Thyroid gland (tissue), 4 donors: ENCODE measurements around the gene PSME4. TPM values are rescaled to one million over a fixed set of nuclear protein-coding genes. Genes with fewer than 3 reads are reported as not detected.
"Not testable (repeated sequence)": the region's sequence is repeated elsewhere in the genome, so short reads cannot be mapped to it uniquely, and the experiment has no call there.

Experiments used
- DNase-seq, 2 donors: peaks; one replicate each; pipeline ENCODE4 v3.0.0-alpha.2; 2019
- H3K27ac ChIP-seq, 3 donors: fragments of 200-600 bp; sonication (generic); 1 replicate in 2 of 3; 2 replicates in 1 of 3; pipeline ENCODE4 v1.5.1; 2016 to 2019; ENCODE audit warnings: mild to moderate bottlenecking in 1 of 3, moderate library complexity in 1 of 3
- H3K27me3 ChIP-seq: fragments of 200-600 bp; sonication (generic); one replicate; pipeline ENCODE4 v1.5.1; 2019
- H3K36me3 ChIP-seq, 2 donors: fragments of 200-600 bp; sonication (generic); one replicate each; pipeline ENCODE4 v1.5.1; 2016 to 2019
- H3K4me1 ChIP-seq, 2 donors: fragments of 200-600 bp; sonication (generic); one replicate each; pipeline ENCODE4 v1.5.1; 2017 to 2019
- H3K4me3 ChIP-seq, 3 donors: fragments of 200-600 bp; sonication (generic); replicated peaks in 1 of 3; 1 replicate in 2 of 3; 2 replicates in 1 of 3; pipeline ENCODE4 v1.5.1; 2016; ENCODE audit warnings: mild to moderate bottlenecking in 1 of 3
- H3K9me3 ChIP-seq: fragments of 200-600 bp; sonication (generic); one replicate; pipeline ENCODE4 v1.5.1; 2017
- POLR2A ChIP-seq, 2 donors: fragments of 450-650 bp; IDR thresholded peaks; one replicate each; pipeline ENCODE4 v1.6.1; 2017; ENCODE audit warnings: antibody characterized with exemption in 2 of 2, mild to moderate bottlenecking in 2 of 2, moderate library complexity in 1 of 2
- WGBS, 2 donors: methylation state at CpG; one replicate each; pipeline ENCODE4 v1.1.5; 2017; 5-methylcytosine and 5-hydroxymethylcytosine counted together
- intact Hi-C: fragments of 100-400 bp; cut with DNase I; formaldehyde crosslinking; loops from one replicate; pipeline ENCODE4 v1.15.1; 2023
- total RNA-seq, 4 donors: library from RNA; depleted of rRNA; stranded (reverse); fragments of >200 nt; gene quantifications; one replicate each; pipeline ENCODE4 v1.2.3, GENCODE V29; 2016
- TF ChIP-seq, protein P1 (sequence below), 6 experiments: fragments of 200-600 bp in 3 of 6; fragments of 450-650 bp in 3 of 6; sonication (generic) in 3 of 6; IDR thresholded peaks; one replicate each; pipeline ENCODE4 v1.5.1; 2016 to 2019; ENCODE audit warnings: antibody characterized with exemption in 6 of 6, mild to moderate bottlenecking in 2 of 6, inconsistent platforms in 1 of 6, moderate library complexity in 1 of 6

Gene PSME4
- total RNA-seq, 4 donors from 2014 or later, result 64.3 to 131 (median 84.4) TPM

DNA sequence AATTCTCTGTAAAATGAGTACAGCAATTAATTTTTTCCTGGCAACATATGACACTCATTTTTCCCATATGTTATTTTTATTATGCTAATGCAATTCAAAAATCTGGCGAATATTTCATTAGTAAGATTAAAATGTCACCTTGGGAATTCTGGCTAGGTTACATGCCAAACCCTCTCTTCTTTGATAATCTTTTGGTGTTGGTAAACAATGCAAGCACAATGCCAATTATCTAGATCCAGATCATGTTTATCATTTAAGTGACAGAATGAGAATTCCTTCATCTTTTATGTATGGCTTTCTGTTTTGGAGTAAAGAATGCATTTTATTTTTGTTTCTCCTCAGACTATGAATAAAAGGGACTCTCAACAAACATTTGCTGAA, 144.8 kb downstream of the PSME4 start:
- H3K4me3 ChIP-seq, result no peak overlapping the region
- intact Hi-C loops, result no loop called here
- no peaks in the 10 kb centered on the region for H3K27me3 ChIP-seq
- H3K27ac ChIP-seq, result no peak overlapping the region
- 75% methylated on average over 1 of the region's 1 CpG for WGBS, 2 donors
- DNase-seq, result no peak
- no peaks in the 10 kb centered on the region for H3K4me1 ChIP-seq
- H3K36me3 ChIP-seq, result no peaks in the 10 kb centered on the region
- TF ChIP-seq, protein P1, sequence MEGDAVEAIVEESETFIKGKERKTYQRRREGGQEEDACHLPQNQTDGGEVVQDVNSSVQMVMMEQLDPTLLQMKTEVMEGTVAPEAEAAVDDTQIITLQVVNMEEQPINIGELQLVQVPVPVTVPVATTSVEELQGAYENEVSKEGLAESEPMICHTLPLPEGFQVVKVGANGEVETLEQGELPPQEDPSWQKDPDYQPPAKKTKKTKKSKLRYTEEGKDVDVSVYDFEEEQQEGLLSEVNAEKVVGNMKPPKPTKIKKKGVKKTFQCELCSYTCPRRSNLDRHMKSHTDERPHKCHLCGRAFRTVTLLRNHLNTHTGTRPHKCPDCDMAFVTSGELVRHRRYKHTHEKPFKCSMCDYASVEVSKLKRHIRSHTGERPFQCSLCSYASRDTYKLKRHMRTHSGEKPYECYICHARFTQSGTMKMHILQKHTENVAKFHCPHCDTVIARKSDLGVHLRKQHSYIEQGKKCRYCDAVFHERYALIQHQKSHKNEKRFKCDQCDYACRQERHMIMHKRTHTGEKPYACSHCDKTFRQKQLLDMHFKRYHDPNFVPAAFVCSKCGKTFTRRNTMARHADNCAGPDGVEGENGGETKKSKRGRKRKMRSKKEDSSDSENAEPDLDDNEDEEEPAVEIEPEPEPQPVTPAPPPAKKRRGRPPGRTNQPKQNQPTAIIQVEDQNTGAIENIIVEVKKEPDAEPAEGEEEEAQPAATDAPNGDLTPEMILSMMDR (IDR thresholded peaks at IDR 0.05), result no peak
- TF ChIP-seq POLR2A (IDR thresholded peaks at IDR 0.05), result no peak
- H3K9me3 ChIP-seq, result no peaks in the 10 kb centered on the region

DNA sequence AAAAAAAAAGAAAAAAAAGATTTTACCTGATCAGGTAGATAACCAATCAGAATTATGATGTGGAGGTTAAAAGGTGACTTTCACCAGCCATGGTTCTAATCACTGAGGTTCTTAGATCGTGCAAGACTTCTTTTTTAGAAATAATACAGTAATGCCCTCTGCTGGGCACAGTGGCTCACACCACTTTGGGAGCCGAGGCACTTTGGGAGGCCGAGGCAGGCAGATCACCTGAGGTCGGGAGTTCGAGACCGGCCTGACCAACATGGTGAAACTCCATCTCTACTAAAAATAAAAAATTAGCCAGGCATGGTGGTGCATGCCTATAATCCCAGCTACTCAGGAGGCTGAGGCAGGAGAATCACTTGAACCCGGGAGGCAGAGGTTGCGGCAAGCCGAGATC, 147.2 kb downstream of the PSME4 start:
- 91 to 93% methylated on average over 9 of the region's 9 CpGs for WGBS, 2 donors
- intact Hi-C loops, H3K27ac ChIP-seq, H3K27me3 ChIP-seq, DNase-seq, H3K4me3 ChIP-seq, H3K4me1 ChIP-seq, H3K9me3 ChIP-seq, H3K36me3 ChIP-seq: not testable (repeated sequence)

DNA sequence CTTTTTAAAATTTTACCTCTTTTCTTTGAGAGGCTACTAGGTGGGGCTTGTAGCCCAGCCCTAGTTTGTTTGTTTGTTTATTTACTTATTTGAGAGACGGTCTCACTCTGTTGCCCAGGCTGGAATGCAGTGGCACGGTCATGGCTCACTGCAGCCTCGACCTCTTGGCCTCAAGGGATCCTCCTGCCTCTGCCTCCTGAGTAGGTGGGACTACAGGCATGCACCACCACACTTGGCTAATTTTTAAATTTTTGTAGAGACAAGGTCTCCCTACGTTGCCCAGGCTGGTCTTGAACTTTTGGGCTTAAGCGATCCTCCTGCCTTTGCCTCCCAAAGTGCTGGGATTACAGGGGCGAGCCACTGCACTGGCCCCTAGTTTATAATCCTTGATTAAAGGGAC, 149.0 kb downstream of the PSME4 start:
- H3K27me3 ChIP-seq, result no peaks in the 10 kb centered on the region
- H3K27ac ChIP-seq, result no peak overlapping the region
- H3K4me3 ChIP-seq, result no peak overlapping the region
- peaks cover 6 to 15% of the 10 kb centered on the region in 2 donors for H3K36me3 ChIP-seq
- intact Hi-C loops, result no loop called here
- TF ChIP-seq POLR2A (IDR thresholded peaks at IDR 0.05), result no peak
- TF ChIP-seq, protein P1 (IDR thresholded peaks at IDR 0.05), result no peak
- no peaks in the 10 kb centered on the region for H3K4me1 ChIP-seq
- no peaks in the 10 kb centered on the region for H3K9me3 ChIP-seq
- DNase-seq, result no peak
- 87 to 89% methylated on average over 6 of the region's 6 CpGs for WGBS, 2 donors

DNA sequence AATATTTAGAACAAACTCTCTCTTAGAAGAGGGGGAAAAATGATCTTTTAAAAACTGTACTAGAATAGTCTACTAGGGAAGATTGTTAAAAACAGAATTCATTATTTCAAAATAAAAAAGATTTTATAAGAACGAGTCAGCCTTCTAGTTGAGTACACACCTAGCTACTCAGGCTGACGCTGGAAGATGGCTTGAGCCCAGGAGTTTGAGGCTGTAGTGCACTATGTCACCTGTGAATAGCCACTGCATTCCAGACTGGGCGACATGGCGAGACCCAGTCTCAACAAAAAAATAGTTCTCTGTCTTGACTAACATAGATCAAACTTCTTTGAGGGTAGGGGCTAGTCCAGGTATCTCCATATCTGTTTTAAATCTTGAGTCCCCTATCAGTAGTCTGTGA, 150.1 kb downstream of the PSME4 start:
- peaks cover 10 to 21% of the 10 kb centered on the region in 2 donors for H3K36me3 ChIP-seq
- intact Hi-C loops, result no loop called here
- no peaks in the 10 kb centered on the region for H3K27me3 ChIP-seq
- no peaks in the 10 kb centered on the region for H3K9me3 ChIP-seq
- H3K27ac ChIP-seq, result no peak overlapping the region
- WGBS, 2 donors, result 81 to 86% methylated on average over 4 of the region's 4 CpGs
- no peak overlapping the region for H3K4me3 ChIP-seq
- no peak for DNase-seq
- TF ChIP-seq POLR2A (IDR thresholded peaks at IDR 0.05), result no peak
- TF ChIP-seq, protein P1 (IDR thresholded peaks at IDR 0.05), result no peak
- H3K4me1 ChIP-seq, result no peaks in the 10 kb centered on the region

DNA sequence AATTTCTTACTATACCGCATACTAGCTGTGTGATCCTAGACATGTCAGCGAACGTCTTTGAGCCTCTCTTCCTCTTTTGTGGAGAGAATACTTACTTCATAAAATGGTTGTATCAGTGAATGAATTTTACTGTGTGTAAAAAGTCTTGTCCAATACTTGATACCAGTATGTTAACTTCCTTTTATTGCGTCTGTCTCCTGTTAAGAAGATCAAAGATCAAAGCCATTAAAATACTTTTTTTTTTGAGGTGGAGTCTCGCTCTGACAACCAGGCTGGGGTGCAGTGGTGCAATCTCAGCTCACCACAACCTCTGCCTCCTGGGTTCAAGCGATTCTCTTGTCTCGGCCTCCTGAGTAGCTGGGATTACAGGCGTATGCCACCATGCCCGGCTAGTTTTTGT, 150.7 kb downstream of the PSME4 start:
- no peak for DNase-seq
- Histone ChIP-seq H3K4me3 (no peak overlapping the region), H3K36me3 (peaks cover 11 to 23% of the 10 kb centered on the region in 2 donors), H3K27me3 (no peaks in the 10 kb centered on the region), H3K27ac (no peak overlapping the region), H3K4me1 (no peaks in the 10 kb centered on the region), H3K9me3 (no peaks in the 10 kb centered on the region)
- TF ChIP-seq, protein P1 (IDR thresholded peaks at IDR 0.05), result no peak
- no peak for TF ChIP-seq POLR2A (IDR thresholded peaks at IDR 0.05)
- WGBS, 2 donors, result 94 to 95% methylated on average over 9 of the region's 9 CpGs
- intact Hi-C loops, result no loop called here

DNA sequence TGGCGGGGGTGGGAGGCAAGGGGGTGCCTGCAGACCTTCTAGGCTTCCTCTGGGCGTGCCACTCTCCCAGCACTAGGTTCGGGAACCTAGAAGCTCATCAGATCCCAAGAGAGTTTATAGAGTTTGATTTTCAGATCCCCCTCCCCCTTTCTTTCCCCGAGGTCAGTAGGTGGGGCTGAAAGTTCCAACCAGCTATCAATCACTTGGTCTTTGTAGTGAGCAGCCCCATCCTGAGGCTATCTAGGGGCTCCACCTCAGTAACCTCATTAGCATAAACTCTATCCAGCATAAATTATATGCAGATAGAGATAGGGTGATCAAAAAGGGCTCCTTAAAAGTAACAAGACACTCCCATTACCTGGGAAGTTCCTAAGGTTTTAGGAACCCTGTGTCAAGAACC, 151.2 kb downstream of the PSME4 start:
- no peak overlapping the region for H3K27ac ChIP-seq
- no peak overlapping the region for H3K4me3 ChIP-seq
- no peaks in the 10 kb centered on the region for H3K27me3 ChIP-seq
- intact Hi-C loops, result no loop called here
- WGBS, 2 donors, result 86 to 91% methylated on average over 4 of the region's 4 CpGs
- no peak for DNase-seq
- TF ChIP-seq, protein P1 (IDR thresholded peaks at IDR 0.05), result no peak
- no peak for TF ChIP-seq POLR2A (IDR thresholded peaks at IDR 0.05)
- no peaks in the 10 kb centered on the region for H3K9me3 ChIP-seq
- no peaks in the 10 kb centered on the region for H3K4me1 ChIP-seq
- peaks cover 11 to 27% of the 10 kb centered on the region in 2 donors for H3K36me3 ChIP-seq
